Measurements from ENCODE around the gene ESR2.

The ESR2 gene

DNA sequence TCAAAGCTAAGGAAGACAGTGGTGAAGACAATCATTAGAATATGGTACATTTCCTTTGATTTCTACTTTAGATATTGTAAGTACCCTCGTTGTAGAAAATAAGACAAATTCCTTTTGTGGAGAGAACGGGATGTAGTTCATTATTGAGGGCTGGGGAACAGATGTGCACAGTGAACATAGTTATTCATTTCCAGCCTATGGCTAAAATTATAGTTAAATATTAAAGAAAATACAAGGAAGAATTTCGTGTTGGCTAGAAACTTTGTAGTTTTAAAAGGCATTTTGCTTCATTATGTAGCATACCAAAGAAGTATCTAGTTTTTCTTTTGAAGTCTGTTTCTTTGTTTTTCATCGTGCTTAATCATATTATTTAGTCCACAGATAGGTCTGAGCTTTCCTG lies 201.8 kb downstream of the ESR2 start:
- no peak for FAIRE-seq

DNA sequence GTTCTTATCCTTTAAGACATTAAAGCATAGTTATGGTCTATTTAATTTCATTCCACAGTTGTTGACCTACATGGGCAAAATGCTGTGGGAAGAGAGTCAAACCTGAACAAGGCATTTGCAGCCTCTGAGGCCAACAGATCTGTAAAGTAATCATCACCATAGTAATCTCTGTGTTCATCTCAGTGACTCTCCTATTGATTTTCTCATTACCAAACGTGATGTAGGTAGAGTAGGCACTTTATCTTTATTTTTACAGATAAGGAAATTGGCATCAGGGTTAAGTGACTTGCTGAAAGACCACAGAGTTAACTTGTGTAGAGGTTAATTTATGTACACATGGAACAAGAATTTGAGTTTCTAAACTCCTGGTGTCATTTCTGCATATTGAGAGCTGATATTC lies 203.0 kb downstream of the ESR2 start:
- TF ChIP-seq TAF1 (IDR thresholded peaks at IDR 0.05; ENCODE audit: borderline replicate concordance, low read depth, low read length) (no peak), POLR2A (IDR thresholded peaks at IDR 0.05; ENCODE audit: low read depth, low read length) (no peak), POLR2AphosphoS5 (IDR thresholded peaks at IDR 0.05; ENCODE audit: low read depth, low read length) (no peak)
- FAIRE-seq (no peak), DNase-seq (ENCODE audit: insufficient read length) (no peak)

More for the DNA sequence above, 201.8 kb downstream of the ESR2 start:
- DNase-seq (ENCODE audit: insufficient read length), result no peak
- TF ChIP-seq POLR2AphosphoS5 (IDR thresholded peaks at IDR 0.05; ENCODE audit: low read depth, low read length) (no peak), TAF1 (IDR thresholded peaks at IDR 0.05; ENCODE audit: borderline replicate concordance, low read depth, low read length) (no peak), POLR2A (IDR thresholded peaks at IDR 0.05; ENCODE audit: low read depth, low read length) (no peak)

DNA sequence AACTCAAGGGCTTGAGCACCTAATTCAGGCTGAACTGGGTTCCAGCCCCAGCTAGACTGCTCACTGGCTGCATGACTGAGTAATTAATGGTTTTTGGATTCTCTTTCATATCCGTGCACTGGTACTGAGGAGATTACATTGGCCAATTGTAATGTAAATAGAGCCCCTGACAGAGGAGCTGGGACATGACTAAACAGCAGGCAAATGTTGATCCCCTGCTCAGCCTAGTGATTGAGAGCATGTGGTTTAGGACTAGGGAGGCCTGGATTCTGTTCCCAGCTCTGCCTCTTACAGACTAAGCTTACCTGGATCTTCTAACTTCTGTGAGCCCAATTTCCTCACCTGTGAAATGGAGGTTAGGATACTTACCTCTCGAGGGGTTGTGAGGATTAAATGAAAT lies 204.3 kb downstream of the ESR2 start:
- DNase-seq (ENCODE audit: insufficient read length) (no peak), FAIRE-seq (no peak)
- no peak for TF ChIP-seq POLR2A (IDR thresholded peaks at IDR 0.05; ENCODE audit: low read depth, low read length)

DNA sequence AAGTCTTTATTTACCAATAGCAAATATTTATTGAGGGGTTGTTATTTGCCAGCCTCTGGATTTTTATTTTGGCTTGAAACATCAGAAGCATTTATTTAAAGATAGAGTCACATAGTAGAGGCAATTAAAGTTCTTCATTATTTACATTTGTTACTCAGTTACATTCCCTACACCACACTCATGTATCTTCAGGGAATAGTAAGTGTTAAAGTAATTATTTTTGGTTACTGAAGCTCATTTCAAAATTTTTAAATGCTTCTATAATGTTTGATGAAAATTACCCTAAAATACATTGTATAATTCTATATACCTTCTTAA lies 205.6 kb downstream of the ESR2 start:
- FAIRE-seq (no peak), DNase-seq (ENCODE audit: insufficient read length) (no peak)
- TF ChIP-seq POLR2A (IDR thresholded peaks at IDR 0.05; ENCODE audit: low read depth, low read length) (no peak), TAF1 (IDR thresholded peaks at IDR 0.05; ENCODE audit: borderline replicate concordance, low read depth, low read length) (no peak), POLR2AphosphoS5 (IDR thresholded peaks at IDR 0.05; ENCODE audit: low read depth, low read length) (no peak)

DNA sequence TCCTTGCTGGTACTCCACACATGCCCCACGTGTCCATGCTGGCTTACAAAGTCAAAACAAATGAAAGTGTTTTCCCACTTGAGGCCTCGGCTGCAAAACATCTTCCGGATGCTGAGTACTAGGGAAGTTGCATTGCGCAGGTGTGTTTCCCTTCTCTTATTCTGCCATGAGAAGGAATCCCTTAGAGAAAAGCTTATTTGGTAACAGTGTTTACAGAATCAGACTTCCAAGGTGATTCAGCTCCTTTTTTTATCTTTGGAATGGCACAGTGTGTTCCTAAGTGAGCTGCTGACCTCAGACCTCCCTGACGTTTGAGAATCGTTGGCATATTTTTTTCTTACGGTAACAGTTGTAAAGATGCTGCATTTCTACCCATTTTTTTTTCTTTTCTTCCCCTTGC lies 211.3 kb downstream of the ESR2 start:
- no peak for TF ChIP-seq POLR2AphosphoS5 (IDR thresholded peaks at IDR 0.05; ENCODE audit: low read depth, low read length)
- TF ChIP-seq TAF1 (IDR thresholded peaks at IDR 0.05; ENCODE audit: borderline replicate concordance, low read depth, low read length), result no peak
- no peak for TF ChIP-seq POLR2A (IDR thresholded peaks at IDR 0.05; ENCODE audit: low read depth, low read length)
- DNase-seq (ENCODE audit: insufficient read length) (no peak), FAIRE-seq (no peak)

DNA sequence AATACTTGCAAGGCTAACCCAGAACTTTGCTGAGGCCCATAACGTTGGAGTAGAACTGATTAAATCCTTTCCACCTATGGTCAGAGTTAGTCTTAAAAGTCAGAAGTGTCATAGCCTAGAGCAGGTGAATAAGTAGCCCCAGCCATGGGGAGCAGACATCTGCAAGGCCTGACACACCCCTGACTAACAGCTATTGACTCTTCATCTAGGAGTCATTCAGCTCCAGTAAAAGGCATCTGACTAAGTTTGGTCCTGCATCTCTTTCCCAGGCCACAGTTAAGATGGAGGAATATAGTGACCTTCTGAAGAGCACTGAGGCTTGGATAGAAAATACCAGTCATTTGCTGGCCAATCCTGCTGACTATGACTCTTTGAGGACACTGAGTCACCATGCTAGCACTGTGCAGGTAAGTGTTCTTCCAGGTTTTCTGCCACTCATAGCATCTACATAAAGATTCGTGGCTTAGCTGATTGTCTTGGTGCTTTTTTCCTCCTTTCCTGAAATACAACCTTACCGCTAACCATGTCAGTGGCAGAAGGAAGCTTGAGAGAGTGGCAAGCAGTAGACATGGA lies 212.9 kb downstream of the ESR2 start:
- DNase-seq (ENCODE audit: insufficient read length), result no peak
- TF ChIP-seq POLR2AphosphoS5 (IDR thresholded peaks at IDR 0.05; ENCODE audit: low read depth, low read length) (no peak), POLR2A (IDR thresholded peaks at IDR 0.05; ENCODE audit: low read depth, low read length) (no peak), TAF1 (IDR thresholded peaks at IDR 0.05; ENCODE audit: borderline replicate concordance, low read depth, low read length) (no peak)
- no peak for FAIRE-seq

DNA sequence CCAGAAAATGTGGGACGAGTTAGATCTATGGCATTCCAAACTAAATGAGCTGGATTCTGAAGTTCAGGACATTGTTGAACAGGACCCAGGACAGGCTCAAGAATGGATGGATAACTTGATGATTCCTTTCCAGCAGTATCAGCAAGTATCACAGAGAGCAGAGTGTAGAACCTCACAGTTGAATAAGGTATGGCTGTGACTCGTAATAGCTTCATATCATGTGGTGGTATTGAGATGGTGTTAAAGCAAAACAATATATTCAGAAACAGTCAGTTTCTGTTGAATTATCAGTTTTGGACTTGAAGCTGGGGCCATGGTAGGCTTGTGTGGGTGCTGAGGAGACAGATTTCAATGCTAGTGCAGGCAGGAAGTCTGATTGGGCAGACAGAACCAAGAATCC lies 213.7 kb downstream of the ESR2 start:
- FAIRE-seq, result no peak
- DNase-seq (ENCODE audit: insufficient read length), result no peak
- no peak for TF ChIP-seq POLR2AphosphoS5 (IDR thresholded peaks at IDR 0.05; ENCODE audit: low read depth, low read length)
- TF ChIP-seq POLR2A (IDR thresholded peaks at IDR 0.05; ENCODE audit: low read depth, low read length), result no peak
- no peak for TF ChIP-seq TAF1 (IDR thresholded peaks at IDR 0.05; ENCODE audit: borderline replicate concordance, low read depth, low read length)

DNA sequence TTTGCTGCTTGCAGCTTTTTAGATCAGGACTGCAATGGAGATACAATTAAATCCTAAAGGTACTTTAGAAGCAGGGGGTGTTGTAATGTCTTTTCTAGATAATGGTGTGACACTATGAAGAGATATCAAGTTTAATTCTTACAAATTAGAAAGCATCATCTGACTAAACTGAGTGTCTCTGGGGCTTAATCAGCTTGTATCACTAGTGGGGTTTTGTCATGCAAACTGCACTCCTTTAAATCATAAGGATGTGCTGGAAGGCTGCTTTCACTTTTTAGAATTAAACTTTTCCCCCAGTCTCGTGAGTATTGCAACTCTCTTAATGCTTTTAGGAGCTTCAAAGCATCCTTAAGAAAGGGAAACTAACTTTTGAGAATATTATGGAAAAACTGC lies 218.6 kb downstream of the ESR2 start:
- no peak for DNase-seq (ENCODE audit: insufficient read length)
- no peak for TF ChIP-seq POLR2AphosphoS5 (IDR thresholded peaks at IDR 0.05; ENCODE audit: low read depth, low read length)
- TF ChIP-seq TAF1 (IDR thresholded peaks at IDR 0.05; ENCODE audit: borderline replicate concordance, low read depth, low read length), result no peak
- TF ChIP-seq POLR2A (IDR thresholded peaks at IDR 0.05; ENCODE audit: low read depth, low read length), result no peak
- FAIRE-seq, result no peak

DNA sequence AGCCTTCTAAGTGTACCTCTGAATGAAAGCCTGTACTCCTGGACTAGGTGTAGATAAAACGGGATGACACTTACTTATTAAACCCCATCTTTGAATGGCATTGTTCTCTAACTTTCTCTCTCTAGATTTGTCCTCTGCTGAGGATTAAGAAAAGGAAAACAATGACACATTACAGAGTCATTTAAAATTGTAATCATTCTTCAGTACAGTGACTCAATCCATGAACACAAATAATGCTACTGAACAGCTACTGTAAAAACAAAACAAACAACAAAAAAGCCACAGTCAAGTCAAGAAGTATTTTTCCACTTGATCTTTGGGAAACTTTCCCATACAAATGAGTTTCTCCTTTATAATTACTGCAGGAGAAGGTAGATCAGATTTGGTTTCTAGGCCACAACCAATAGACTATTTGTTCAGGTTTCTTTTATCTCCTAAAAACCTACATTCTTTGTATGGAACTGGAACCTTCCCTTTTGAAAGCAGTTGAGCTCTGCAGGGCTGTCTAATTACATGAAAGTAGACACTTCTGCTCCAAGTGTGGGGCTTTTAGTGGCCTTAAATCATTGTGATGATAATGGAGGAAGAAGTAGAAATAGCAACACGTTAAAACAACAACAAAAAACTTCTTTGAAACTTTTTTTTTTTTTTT lies 219.1 kb downstream of the ESR2 start:
- FAIRE-seq, result no peak

DNA sequence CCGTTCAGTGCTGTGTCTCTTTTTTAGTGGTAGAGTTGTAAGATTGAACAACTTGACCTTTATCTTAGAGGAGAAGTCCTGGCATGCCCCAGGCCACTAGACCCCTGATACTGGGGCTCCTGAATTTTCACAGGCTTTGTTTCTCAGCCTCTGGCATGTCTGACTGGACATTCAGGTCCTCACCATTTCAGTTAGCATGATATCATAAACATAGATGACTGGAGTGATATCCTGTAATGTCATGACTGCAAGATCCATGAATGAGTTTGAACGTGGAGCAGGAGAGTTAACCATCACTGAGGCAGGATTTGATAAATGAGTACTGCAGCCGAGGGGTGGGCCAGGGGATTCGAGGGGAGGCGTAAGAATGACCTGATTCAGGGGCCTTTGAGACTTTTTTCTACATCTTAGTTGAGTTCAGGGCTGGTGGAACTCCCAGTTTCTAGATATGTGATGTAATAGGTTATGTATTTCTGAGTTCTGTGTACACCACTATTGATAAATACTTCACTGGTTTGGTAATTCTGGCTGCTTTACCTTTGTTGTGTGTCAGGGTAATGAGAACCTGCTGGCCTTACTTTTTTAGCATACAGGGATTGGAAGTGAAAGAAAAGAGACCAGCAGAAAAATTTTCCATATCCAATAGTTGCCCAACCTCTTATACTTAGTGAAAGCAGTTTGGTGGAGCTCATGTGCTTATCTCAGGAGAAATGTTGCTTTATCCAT lies 224.4 kb downstream of the ESR2 start:
- no peak for TF ChIP-seq POLR2A (IDR thresholded peaks at IDR 0.05; ENCODE audit: low read depth, low read length)
- no peak for TF ChIP-seq POLR2AphosphoS5 (IDR thresholded peaks at IDR 0.05; ENCODE audit: low read depth, low read length)
- TF ChIP-seq TAF1 (IDR thresholded peaks at IDR 0.05; ENCODE audit: borderline replicate concordance, low read depth, low read length), result no peak
- DNase-seq (ENCODE audit: insufficient read length) (no peak), FAIRE-seq (no peak)

More for the DNA sequence above, 219.1 kb downstream of the ESR2 start:
- no peak for DNase-seq (ENCODE audit: insufficient read length)
- TF ChIP-seq TAF1 (IDR thresholded peaks at IDR 0.05; ENCODE audit: borderline replicate concordance, low read depth, low read length) (no peak), POLR2AphosphoS5 (IDR thresholded peaks at IDR 0.05; ENCODE audit: low read depth, low read length) (no peak), POLR2A (IDR thresholded peaks at IDR 0.05; ENCODE audit: low read depth, low read length) (no peak)

DNA sequence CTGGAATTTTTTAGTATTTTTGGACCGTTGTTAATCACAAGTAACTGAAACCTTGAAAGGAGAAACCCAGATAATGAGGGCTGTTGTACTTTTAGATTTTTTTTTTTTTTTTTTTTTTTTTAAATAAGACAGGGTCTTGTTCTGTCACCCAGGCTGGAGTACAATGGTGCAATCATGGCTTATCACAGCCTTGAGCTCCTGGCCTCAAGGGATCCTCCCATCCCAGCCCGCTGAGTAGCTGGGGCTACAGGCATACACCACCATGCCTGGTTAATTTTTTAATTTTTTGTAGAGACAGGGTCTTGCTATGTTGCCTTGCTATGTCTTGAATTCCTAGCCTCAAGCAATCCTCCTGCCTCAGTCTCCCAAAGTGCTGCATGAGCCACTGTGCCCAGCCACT lies 229.7 kb downstream of the ESR2 start:
- FAIRE-seq, result no peak
- no peak for DNase-seq (ENCODE audit: insufficient read length)
- TF ChIP-seq TAF1 (IDR thresholded peaks at IDR 0.05; ENCODE audit: borderline replicate concordance, low read depth, low read length) (no peak), POLR2AphosphoS5 (IDR thresholded peaks at IDR 0.05; ENCODE audit: low read depth, low read length) (no peak), POLR2A (IDR thresholded peaks at IDR 0.05; ENCODE audit: low read depth, low read length) (no peak)
